ENCODE data around the gene EBF3. TPM values are rescaled to one million over a fixed set of nuclear protein-coding genes. Genes with fewer than 3 reads are reported as not detected.

The EBF3 gene
- total and polyA plus RNA-seq, 4 donors = 0.13 to 23.3 (median 4.3) TPM

DNA sequence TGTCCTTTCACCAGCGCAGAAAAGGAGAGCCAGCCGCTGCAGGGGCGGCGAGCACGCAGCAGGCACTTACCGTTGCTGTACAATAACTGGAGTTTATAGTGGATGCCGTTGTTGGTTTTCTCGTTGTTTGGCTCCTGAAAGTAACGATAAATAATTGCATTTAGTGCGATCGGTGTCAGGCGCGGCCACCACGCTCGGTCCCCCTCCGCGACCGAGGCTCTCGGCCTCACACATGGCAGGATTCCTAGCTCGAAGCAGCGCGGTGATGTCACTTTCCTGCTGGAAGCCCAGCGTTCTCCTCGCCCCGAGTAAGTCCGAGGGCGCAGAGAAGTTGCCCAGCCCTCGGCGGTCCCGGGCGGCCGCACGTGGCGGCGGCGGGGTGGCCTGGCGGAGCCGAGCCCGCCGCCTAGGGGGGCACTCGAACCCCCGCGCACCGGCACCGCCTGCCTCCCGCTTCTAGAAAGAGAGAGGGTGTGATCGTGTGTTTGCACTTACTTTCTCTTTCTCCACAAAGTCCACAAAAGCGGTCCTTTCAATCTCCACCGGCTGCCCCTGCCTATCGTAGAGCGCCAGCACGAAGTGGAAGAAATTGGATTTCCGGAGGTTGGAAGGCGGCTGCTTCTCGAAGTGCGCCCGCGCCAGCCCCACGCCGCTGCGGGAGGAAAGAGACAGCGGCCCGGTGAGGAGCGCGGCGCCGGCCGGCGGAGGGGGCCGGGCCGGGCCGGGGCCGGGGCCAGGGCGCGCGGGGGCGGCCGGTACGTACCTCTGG is 1.0 kb downstream of the EBF3 start:
- no peaks in the 10 kb centered on the region for H3K27me3 ChIP-seq (ENCODE audit: control insufficient read depth in 1 of 2, insufficient read depth in 2 of 2, low read length in 1 of 2)
- peak overlapping the region; percentile 55 to 67 for H3K4me3 ChIP-seq (ENCODE audit: low read length in 2 of 2)
- no peaks in the 10 kb centered on the region for H3K36me3 ChIP-seq (ENCODE audit: control insufficient read depth in 1 of 2, insufficient read depth in 2 of 2, low read length in 1 of 2)
- intact Hi-C loops (cut with DNase I) = loop anchor here (5.0 to 10.0 kb wide), 4 partner anchors 149 to 1908 kb away; partner anchors contain the start of genes C10orf143 (in 1 of the 2) and MGMT (in 1 of the 2)
- H3K9me3 ChIP-seq (ENCODE audit: control insufficient read depth, low read length) = peaks cover 2% of the 10 kb centered on the region
- no peak for ATAC-seq (ENCODE audit: low FRiP score)
- H3K4me1 ChIP-seq (ENCODE audit: control insufficient read depth in 1 of 2, insufficient read depth in 2 of 2, low read length in 2 of 2) = no peaks in the 10 kb centered on the region
- WGBS, 2 donors = 3 to 4% methylated on average over 69 to 79 of the region's 79 CpGs
- no peak overlapping the region for H3K27ac ChIP-seq (ENCODE audit: low read depth in 1 of 2, low read length in 2 of 2)
- DNase-seq = peak; percentile 61 to 85

DNA sequence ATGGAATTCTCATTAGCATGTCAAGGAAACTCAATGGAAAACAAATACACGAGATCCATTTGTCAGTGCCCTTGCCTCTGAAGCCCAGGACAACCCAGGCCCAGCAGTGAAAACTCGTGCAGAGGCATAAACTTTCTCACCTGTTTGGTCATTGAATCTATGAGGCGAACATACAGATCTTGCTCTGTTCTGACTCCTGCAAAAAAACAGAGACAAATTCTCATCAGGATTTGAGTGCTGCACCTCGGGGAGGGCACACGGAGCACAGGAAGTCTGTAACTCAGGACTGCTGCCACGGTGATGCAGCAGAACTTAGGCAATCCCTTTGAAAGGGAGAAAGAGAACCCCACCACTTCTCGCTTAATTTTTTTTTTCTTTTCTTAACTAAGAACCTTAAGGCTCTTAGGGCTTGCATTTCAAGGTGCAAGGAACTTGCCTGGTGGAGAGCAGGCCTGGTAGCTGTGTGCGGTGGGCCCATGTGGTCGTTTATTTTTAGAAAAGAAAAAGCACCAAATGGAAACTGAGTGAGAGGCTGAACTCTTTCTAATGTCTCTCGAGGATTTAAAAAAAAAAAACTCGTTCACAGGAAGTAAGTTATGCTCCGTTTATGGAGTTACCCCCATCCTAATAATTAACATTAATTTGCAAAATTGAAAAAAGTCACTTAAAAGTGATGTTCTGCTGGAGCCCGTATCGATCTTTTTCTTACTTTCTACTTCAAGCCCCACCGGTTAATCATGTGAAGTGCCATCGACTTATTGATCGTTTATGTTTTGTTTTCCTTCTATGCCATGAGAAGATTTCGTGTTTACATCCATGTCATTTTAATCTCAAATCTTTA is 1.8 kb downstream of the EBF3 start:
- no peak overlapping the region for H3K27ac ChIP-seq (ENCODE audit: low read depth in 1 of 2, low read length in 2 of 2)
- no peaks in the 10 kb centered on the region for H3K27me3 ChIP-seq (ENCODE audit: control insufficient read depth in 1 of 2, insufficient read depth in 2 of 2, low read length in 1 of 2)
- H3K36me3 ChIP-seq (ENCODE audit: control insufficient read depth in 1 of 2, insufficient read depth in 2 of 2, low read length in 1 of 2) = no peaks in the 10 kb centered on the region
- peaks cover 2% of the 10 kb centered on the region for H3K9me3 ChIP-seq (ENCODE audit: control insufficient read depth, low read length)
- DNase-seq (no peak), ATAC-seq (ENCODE audit: low FRiP score) (no peak)
- no peaks in the 10 kb centered on the region for H3K4me1 ChIP-seq (ENCODE audit: control insufficient read depth in 1 of 2, insufficient read depth in 2 of 2, low read length in 2 of 2)
- 29 to 35% methylated on average over 18 of the region's 18 CpGs for WGBS, 2 donors
- intact Hi-C loops (cut with DNase I) = loop anchor here (5.0 to 10.0 kb wide), 4 partner anchors 150 to 1907 kb away; partner anchors contain the start of genes C10orf143 (in 1 of the 2) and MGMT (in 1 of the 2)
- H3K4me3 ChIP-seq (ENCODE audit: low read length in 2 of 2) = no peak overlapping the region

DNA sequence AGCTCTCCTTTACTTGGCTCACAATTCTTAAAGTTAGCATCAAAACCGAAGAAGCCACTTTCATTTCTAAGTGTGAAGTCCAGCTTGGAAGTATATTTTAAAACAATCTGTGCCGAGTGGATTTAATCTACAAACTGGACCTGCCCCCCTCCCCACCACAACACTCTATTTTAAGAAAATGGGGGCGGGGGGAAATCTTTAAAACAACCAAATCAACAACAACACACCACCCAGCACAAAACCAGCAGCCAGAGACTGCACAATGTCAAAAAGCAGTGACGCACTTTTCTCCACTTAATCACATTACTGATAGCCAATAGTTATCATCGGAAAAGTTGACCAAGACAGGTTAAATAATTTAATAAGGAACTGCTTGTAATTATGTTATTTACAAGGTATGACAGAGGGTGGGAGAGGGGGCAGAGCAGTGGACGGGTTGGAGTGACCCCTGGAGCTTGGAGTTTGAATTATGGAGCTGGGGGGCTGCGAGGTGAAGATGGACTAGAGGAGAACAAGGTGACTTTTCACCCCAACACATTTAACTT is 2.8 kb downstream of the EBF3 start:
- peaks cover 2% of the 10 kb centered on the region for H3K9me3 ChIP-seq (ENCODE audit: control insufficient read depth, low read length)
- WGBS, 2 donors = 46 to 48% methylated on average over 7 of the region's 7 CpGs
- DNase-seq = no peak
- no peaks in the 10 kb centered on the region for H3K36me3 ChIP-seq (ENCODE audit: control insufficient read depth in 1 of 2, insufficient read depth in 2 of 2, low read length in 1 of 2)
- H3K4me1 ChIP-seq (ENCODE audit: control insufficient read depth in 1 of 2, insufficient read depth in 2 of 2, low read length in 2 of 2) = no peaks in the 10 kb centered on the region
- ATAC-seq (ENCODE audit: low FRiP score) = no peak
- no peaks in the 10 kb centered on the region for H3K27me3 ChIP-seq (ENCODE audit: control insufficient read depth in 1 of 2, insufficient read depth in 2 of 2, low read length in 1 of 2)
- no peak overlapping the region for H3K4me3 ChIP-seq (ENCODE audit: low read length in 2 of 2)
- intact Hi-C loops (cut with DNase I) = loop anchor here (5.0 to 10.0 kb wide), 4 partner anchors 151 to 1906 kb away; partner anchors contain the start of genes C10orf143 (in 1 of the 2) and MGMT (in 1 of the 2)
- no peak overlapping the region for H3K27ac ChIP-seq (ENCODE audit: low read depth in 1 of 2, low read length in 2 of 2)

DNA sequence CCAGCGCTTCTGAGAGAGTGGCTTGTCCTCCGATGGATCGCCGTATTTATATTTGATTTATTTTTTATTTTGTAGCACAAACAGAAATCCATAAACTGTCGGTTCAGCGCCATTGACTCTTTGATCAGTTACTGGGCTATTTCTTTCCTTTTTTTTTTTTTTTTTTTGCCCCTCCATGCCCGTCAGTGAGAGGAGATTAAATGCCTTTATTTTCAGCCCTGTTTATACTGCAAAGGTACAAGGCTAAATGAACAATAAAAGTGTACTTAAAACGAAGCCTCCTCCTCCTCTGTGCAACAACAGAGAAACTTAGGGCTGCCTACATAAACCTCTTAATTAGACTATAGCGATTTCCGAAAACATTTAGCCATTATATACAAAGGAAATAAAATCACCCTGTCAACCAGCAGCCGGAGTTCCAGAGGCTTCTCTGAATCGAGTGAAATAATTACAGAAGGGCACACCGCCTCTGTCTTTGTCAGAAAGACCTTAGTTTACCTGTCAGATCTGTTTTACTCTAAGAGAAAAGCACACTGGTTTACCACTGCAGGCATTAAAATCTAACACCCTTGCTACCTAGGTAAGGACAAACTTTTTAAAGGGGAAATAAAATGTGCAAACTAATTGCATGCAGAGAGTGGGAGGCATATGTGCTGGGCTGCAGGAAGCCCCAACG is 3.5 kb downstream of the EBF3 start:
- Histone ChIP-seq H3K27ac (ENCODE audit: low read depth in 1 of 2, low read length in 2 of 2) (no peak overlapping the region), H3K36me3 (ENCODE audit: control insufficient read depth in 1 of 2, insufficient read depth in 2 of 2, low read length in 1 of 2) (no peaks in the 10 kb centered on the region), H3K4me3 (ENCODE audit: low read length in 2 of 2) (no peak overlapping the region), H3K9me3 (ENCODE audit: control insufficient read depth, low read length) (peaks cover 2% of the 10 kb centered on the region), H3K4me1 (ENCODE audit: control insufficient read depth in 1 of 2, insufficient read depth in 2 of 2, low read length in 2 of 2) (no peaks in the 10 kb centered on the region), H3K27me3 (ENCODE audit: control insufficient read depth in 1 of 2, insufficient read depth in 2 of 2, low read length in 1 of 2) (no peaks in the 10 kb centered on the region)
- DNase-seq (no peak), ATAC-seq (ENCODE audit: low FRiP score) (no peak)
- WGBS, 2 donors = 37 to 43% methylated on average over 14 of the region's 14 CpGs
- intact Hi-C loops (cut with DNase I) = loop anchor here (5.0 to 10.0 kb wide), 4 partner anchors 152 to 1906 kb away; partner anchors contain the start of genes C10orf143 (in 1 of the 2) and MGMT (in 1 of the 2)

DNA sequence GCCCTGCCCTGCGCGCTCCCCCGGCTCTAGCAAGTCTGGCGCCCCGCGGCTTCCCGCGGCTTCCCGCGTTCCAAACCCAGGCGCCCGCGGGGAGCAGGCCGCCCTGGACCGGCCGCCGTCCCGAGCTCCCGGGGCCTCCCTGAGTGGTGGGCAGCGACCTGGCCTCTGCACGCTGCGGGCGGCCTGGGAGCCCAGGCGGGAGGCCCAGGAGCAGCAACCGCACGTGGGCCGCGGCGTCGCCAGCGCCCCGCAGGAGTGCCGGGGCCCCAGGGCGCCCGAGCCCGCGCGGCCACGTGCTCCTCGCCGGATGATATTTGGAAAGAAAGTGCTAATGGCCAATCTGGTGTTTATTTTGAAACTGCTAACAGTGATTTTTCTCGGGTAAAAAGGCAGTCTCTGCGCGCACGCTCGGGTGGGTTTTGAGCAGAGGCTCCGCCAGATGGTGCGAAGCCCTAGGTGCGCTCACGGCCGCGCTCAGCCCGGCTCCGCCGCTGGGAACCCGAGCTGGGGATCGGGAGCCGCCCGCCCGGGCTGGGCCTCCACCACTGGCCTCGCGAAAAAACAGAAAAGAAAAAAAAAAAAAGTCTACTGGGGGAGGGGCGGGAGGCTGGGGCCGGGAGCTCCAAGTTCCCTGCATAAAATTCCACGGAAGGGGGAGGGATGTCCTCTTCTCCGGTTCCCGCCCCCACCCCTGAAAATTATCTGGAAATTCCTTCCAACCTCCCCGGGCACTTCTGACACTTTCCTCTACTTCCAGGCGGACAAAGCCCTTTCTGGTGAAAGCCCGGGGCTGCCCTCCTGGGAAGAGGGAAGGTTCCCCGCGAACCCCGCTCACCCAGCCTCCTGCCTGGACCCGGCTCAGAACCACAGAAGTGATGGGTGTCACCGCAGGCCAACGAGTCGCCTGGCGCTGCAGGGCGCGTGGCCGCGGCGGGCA is 4.3 kb downstream of the EBF3 start:
- H3K4me3 ChIP-seq (ENCODE audit: low read length in 2 of 2) = no peak overlapping the region
- H3K27me3 ChIP-seq (ENCODE audit: control insufficient read depth in 1 of 2, insufficient read depth in 2 of 2, low read length in 1 of 2) = no peaks in the 10 kb centered on the region
- peaks cover 2% of the 10 kb centered on the region for H3K9me3 ChIP-seq (ENCODE audit: control insufficient read depth, low read length)
- no peak for ATAC-seq (ENCODE audit: low FRiP score)
- intact Hi-C loops (cut with DNase I) = loop anchor here (5.0 to 10.0 kb wide), 4 partner anchors 152 to 1905 kb away; partner anchors contain the start of genes C10orf143 (in 1 of the 2) and MGMT (in 1 of the 2)
- no peak for DNase-seq
- H3K4me1 ChIP-seq (ENCODE audit: control insufficient read depth in 1 of 2, insufficient read depth in 2 of 2, low read length in 2 of 2) = no peaks in the 10 kb centered on the region
- H3K36me3 ChIP-seq (ENCODE audit: control insufficient read depth in 1 of 2, insufficient read depth in 2 of 2, low read length in 1 of 2) = no peaks in the 10 kb centered on the region
- no peak overlapping the region for H3K27ac ChIP-seq (ENCODE audit: low read depth in 1 of 2, low read length in 2 of 2)
- 10 to 12% methylated on average over 77 to 83 of the region's 83 CpGs for WGBS, 2 donors

DNA sequence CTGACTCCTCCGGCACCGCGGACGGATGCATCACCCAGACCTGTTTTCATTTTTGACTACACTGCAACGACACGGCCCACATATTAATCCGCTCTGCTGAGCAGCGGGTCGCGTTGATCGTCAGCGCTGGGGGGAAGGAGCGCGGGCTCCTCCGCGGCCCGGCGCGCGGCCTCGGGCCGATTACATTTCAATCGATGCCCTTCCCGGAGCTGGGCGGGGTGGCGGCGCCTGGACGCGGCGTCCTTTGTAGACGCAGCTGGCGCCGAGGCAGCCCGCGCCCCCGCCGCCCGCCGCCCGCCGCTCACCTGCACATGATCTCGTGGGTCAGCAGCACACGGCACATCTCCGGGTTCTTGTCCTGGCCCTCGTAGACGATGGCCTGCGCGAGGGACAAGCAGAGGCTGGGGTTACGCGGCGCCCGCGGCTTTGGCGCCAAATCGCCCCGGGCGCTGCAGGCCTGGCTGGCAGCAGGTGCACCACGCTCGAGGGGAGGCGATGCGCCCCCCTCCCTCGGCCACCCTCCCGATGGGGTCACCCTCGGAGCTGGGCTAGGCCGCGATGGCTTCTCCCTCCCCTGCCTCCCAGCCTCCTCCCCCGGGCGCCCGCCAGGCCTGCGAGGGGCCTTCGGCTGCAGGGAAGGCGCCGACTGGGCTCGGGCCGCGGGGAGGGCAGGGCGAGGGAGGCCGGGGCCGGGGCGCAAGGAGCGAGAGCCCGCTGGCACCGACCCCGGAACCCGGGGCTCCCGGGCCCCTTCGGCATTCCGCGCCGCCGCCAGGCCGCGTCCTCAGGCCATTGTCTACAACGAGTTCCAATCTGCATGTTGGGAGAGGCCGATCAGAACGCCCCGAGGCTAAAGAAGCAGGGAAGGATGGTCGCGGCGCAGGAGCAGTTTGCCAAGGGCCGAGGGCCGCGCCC is 5.2 kb downstream of the EBF3 start:
- WGBS, 2 donors = 7 to 10% methylated on average over 79 to 103 of the region's 103 CpGs
- H3K27ac ChIP-seq (ENCODE audit: low read depth in 1 of 2, low read length in 2 of 2) = no peak overlapping the region
- H3K4me3 ChIP-seq (ENCODE audit: low read length in 2 of 2) = no peak overlapping the region
- peaks cover 2% of the 10 kb centered on the region for H3K9me3 ChIP-seq (ENCODE audit: control insufficient read depth, low read length)
- H3K4me1 ChIP-seq (ENCODE audit: control insufficient read depth in 1 of 2, insufficient read depth in 2 of 2, low read length in 2 of 2) = no peaks in the 10 kb centered on the region
- intact Hi-C loops (cut with DNase I) = no loop called here
- H3K27me3 ChIP-seq (ENCODE audit: control insufficient read depth in 1 of 2, insufficient read depth in 2 of 2, low read length in 1 of 2) = no peaks in the 10 kb centered on the region
- DNase-seq (peak; percentile 37 to 74), ATAC-seq (ENCODE audit: low FRiP score) (no peak)
- no peaks in the 10 kb centered on the region for H3K36me3 ChIP-seq (ENCODE audit: control insufficient read depth in 1 of 2, insufficient read depth in 2 of 2, low read length in 1 of 2)

DNA sequence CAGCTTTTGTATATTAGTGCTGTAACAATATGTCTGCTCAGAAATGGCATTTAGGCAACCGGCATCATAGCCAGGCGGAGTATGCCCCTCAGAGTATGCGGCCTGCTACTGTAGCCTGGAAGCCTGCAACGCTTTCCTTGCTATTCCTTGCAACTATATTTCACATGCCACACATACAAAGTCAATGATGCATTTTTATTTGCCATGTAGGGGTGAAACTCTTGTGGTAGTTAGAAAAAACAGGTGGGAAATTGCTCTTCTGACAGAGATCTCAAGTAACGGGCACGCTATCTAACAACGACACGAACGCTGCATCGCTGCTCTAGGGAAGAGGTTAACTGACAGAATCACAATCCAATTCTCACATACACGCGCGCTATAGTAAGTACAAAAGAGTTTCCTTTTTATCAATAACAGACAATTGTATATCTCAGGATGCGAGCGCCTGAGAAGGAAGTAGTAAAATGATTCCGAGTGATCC is 5.9 kb downstream of the EBF3 start:
- ATAC-seq (ENCODE audit: low FRiP score) (no peak), DNase-seq (no peak)
- intact Hi-C loops (cut with DNase I) = no loop called here
- WGBS, 2 donors = 52 to 58% methylated on average over 16 of the region's 16 CpGs
- Histone ChIP-seq H3K27ac (ENCODE audit: low read depth in 1 of 2, low read length in 2 of 2) (no peak overlapping the region), H3K27me3 (ENCODE audit: control insufficient read depth in 1 of 2, insufficient read depth in 2 of 2, low read length in 1 of 2) (no peaks in the 10 kb centered on the region), H3K36me3 (ENCODE audit: control insufficient read depth in 1 of 2, insufficient read depth in 2 of 2, low read length in 1 of 2) (no peaks in the 10 kb centered on the region), H3K4me3 (ENCODE audit: low read length in 2 of 2) (no peak overlapping the region), H3K9me3 (ENCODE audit: control insufficient read depth, low read length) (peaks cover 2% of the 10 kb centered on the region), H3K4me1 (ENCODE audit: control insufficient read depth in 1 of 2, insufficient read depth in 2 of 2, low read length in 2 of 2) (no peaks in the 10 kb centered on the region)
